C1 segment of cervical spinal cord (tissue), 14 donors: ENCODE measurements around the gene CCR4.
A peak's percentile ranks its signal among the peaks of the same experiment; 100 is the strongest.
"Not testable (repeated sequence)": the region's sequence is repeated elsewhere in the genome, so short reads cannot be mapped to it uniquely, and the experiment has no call there.

Source experiments
- DNase-seq, 14 donors: peaks; one replicate each; lab custom pipeline; 2025; lab: John Stamatoyannopoulos, UW

The CCR4 gene

DNA sequence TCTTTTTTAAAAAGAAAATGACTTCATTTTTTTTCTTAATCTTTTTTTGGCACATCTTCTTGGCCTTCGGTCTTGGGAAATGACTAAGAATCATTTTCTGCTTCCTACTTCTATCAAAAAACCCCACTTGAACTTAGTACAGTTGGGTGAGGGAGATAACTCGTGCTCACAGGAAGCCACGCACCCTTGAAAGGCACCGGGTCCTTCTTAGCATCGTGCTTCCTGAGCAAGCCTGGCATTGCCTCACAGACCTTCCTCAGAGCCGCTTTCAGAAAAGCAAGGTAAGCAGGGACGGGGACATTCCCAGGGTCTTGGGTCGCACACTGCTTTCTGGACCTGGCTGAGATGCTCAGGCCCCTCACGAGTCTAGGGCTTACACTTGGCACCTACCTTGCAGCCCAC is at the start of gene CCR4:
Gene CCR4 (plus strand): TSS at position 235 of the 402 bp plus-strand sequence. CDS start 1,779 bp downstream, outside the sequence.
- DNase-seq, result no peak

DNA sequence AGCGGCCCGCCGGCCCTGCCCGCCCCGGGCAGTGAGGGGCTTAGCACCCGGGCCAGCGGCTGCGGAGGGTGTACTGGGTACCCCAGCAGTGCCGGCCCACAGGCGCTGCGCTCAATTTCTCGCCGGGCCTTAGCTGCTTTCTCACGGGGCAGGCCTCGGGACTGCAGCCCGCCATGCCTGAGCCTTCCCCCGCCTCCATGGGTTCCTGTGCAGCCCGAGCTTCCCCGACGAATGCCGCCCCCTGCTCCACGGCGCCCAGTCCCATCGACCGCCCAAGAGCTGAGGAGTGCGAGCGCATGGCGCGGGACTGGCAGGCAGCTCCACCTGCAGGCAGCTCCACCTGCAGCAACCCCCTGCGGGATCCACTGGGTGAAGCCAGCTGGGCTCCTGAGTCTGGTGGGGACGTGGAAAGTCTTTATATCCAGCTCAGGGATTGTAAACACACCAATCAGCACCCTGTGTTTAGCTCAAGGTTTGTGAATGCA is 48.5 kb upstream of the CCR4 start:
- DNase-seq, result not testable (repeated sequence)

DNA sequence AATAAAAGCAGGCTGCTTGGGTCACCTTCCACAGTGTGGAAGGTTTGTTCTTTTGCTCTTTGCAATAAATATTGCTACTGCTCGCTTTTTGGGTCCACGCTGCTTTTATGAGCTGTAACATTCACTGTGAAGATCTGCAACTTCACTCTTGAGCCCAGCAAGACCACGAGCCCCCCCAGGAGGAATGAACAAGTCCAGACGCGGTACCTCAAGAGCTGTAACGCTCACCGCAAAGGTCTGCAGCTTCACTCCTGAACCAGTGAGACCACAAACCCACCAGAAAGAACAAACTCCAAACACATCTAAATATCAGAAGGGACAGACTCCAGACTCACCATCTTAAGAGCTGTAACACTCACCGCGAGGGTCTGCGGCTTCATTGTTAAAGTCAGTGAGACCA is 47.5 kb upstream of the CCR4 start:
- DNase-seq, result no peak

DNA sequence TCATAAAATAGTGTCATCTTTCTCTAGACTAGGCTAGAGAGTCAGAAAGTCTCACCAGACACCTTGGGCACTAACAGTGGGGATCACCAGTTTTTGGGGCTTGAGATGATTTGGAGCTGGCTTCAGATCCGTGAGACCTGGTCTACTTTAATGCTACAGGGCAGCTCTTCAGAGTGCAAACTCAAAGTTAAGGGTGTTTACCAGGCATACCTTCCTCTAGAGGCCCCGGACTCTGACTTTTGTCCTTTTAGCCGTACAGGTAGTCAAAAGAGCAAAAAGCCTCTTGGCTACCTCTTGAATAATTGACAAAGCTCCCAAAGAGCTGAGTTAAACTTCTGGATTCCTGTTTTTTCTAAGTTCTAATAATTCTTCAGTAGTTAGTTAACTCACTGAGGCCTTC is 41.4 kb upstream of the CCR4 start:
- no peak for DNase-seq

DNA sequence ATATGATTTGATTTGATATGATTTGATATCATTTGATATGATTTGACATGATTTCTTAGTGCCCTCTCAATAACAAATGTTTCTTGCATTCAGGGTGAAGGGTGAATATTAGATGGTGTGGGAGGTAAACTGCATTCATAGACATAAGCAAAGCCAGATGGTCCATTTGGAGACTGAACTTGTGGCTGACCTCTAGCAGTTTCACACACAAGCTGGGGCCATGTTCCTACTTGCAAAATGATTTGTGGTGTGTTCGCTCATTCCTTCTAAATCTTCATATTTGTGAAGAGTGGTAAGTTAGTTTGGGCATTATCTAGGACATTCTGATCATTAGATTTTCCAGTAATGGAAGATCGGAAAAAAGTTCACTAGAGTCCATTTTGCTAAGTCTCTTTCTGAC is 40.5 kb upstream of the CCR4 start:
- no peak for DNase-seq

DNA sequence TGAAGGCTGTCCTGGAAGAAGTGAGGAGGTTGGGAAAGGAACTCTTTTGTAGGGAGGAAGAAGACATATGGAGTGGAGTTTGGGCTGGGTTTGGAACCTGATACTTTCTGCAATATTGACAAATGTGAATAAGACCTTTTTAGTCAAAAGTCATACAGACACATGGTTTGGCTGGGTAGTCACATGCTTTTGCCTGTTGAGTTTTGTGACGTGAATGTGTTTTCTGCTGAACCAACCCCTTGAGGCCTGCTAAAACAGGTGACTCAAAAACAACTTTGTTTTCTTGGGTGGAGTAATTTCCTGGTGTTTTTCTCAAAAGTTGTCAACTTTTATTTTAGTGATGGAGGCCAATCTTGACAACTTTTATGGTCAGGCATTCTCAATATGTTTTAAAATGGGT is 39.4 kb upstream of the CCR4 start:
- no peak for DNase-seq

DNA sequence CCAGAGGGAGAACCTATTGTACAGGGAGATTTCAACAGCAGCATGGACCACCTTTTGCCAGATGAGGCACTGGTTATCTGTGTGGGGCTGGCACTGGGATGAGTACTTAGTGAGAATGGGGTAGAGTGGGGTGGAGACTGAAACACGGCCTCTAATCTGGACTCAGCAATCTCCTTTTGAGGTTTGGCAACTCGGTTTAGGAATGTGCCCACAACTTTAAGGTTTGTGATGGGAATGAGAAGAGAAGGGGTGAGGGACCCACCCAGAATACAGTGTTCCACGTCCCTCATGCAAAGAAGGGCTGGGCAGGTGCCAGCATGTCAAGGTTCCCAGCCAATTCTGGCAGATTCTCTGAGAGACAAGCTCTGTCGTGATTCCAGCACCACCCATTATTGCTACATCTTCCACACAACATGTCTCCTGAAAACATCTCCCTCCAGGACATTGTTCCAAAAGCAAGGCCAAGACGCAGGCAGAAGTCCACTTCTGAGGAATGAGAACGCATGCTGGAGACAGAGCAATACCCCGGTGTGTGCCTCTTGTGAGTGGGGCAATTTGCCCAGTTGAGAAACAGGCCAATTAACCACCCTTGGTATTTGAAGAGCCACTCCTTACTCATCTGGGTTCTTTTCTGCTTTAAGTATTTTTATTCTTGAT is 37.5 kb upstream of the CCR4 start:
- no peak for DNase-seq

DNA sequence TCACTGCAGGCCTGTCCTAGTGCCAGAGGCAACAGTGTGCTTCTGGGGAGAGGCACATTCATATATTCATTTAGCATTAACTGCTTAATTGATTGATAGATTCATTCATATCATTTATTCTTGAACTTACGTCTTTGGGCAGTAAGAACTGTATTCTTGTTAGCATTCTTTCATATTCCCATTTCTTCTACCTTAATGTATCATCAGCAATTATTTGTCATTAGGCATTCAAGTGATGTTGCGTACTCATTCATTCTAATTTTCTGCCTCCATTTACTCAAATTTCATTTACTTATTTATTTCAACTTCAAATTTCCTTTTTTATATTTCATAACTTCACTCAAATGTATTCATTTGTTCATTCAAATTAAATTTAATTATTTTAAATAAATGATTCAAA is 31.5 kb upstream of the CCR4 start:
- DNase-seq, result no peak

DNA sequence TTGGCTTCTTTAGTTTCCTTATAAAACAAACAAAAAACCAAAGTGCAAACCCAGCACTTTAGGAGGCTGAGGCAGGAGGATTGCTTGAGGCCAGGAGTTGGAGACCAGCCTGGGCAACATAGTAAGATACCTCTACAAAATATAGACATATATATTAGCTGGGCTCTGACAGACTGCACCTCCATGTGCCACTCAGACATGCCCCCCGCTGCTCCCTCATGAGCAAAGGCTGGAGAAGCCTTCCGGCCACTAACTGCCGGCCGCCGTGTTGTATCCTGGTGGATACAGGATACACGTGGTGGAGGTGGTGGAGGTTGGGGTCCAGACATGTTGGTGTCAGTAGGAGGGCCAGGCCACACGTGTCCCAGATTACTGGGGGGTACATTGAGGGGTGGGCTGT is 29.4 kb upstream of the CCR4 start:
- DNase-seq, result no peak

DNA sequence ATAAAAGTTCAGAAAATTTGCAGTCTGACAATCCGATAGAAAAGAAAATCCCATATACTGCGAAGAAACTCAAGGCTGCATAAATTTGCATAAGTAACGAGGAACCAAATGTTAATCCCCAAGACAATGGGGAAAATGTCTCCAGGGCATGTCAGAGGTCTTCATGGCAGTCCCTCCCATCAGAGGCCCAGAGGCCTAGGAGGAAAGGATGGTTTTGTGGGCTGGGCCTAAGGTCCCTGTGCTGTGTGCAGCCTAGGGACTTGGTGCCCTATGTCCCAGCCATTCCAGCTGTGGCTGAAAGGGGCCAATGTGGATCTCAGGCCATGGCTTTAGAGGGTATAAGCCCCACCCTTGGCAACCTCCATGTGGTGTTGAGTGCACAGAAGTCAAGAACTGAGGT is 21.3 kb upstream of the CCR4 start:
- DNase-seq, result no peak

DNA sequence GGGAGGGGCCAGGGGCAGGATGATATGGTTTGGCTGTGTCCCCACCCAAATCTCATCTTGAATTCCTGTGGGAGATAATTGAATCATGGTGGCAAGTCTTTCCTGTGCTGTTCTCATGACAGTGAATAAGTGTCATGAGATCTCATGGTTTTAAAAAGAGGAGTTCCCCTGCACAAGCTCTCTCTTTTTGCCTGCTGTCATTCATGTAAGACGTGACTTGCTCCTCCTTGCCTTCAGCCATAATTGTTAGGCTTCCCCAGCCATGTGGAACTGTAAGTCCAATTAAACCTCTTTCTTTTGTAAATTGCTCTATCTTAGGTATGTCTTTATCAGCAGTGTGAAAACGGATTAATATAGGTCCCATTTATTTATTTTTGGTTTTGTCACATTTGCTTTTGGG is 20.2 kb upstream of the CCR4 start:
- not testable (repeated sequence) for DNase-seq

DNA sequence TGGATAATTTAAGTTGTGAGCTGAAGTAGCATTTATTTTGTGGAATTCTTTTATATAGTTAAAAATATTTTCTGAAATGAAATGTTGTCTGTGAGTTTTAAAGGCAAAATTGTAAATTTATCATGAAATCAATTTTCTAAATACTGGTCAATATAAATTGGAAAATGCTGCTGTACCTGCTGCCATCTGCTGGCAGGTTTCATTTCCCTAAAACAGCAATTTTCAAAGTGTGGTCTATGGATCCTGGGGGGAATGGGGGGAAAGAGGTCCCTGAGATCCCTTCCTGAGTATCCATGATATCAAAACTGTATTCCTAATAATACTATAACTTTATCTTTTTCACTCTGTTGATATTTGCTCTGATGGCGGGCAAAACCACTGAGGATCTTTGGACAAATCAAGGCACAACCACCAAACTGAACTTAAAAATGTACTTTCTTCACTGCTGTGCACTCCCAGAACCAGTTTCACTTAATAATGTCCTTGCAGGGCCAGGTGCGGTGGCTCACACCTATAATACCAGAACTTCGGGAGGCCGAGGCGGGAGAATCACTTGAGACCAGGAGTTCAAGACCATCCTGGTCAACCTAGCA is 17.2 kb upstream of the CCR4 start:
- DNase-seq, result peak in 1 of 14 donors; percentile 0

DNA sequence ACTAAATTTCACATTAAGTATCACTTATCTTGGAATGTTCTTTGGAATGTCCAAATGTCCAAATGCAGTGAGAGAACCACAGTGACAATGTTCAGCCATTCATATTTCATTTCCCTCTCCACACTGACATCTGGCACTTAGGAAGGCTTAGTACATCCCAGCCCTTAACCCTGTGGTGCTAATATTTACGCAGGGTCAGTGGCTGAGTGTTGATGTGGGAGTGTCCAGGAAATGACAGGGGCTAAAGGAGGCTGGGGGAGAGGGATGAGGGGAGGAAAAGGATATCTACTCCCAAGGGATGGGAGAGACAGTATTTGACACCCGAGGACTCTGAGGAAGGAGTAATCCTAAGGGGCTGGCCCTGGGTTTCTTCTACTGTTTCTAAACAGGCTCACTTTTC is 14.1 kb upstream of the CCR4 start:
- no peak for DNase-seq

DNA sequence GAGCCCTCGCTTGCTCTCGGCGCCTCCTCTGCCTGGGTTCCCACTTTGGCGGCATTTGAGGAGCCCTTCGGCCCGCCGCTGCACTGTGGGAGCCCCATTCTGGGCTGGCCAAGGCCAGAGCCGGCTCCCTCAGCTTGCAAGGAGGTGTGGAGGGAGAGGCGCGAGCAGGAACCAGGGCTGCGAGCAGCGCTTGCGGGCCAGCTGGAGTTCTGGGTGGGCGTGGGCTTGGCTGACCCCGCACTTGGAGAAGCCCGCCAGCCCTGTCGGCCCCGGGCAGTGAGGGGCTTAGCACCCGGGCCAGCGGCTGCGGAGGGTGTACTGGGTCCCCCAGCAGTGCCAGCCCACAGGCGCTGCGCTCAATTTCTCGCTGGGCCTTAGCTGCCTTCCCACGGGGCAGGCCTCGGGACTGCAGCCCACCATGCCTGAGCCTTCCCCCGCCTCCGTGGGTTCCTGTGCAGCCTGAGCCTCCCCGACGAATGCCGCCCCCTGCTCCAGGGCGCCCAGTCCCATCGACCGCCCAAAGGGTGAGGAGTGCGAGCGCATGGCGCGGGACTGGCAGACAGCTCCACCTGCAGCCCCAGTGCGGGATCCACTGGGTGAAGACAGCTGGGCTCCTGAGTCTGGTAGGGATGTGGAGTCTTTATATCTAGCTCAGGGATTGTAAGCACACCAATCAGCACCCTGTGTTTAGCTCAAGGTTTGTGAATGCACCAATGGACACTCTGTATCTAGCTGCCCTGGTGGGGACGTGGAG is 11.7 kb upstream of the CCR4 start:
- DNase-seq, result not testable (repeated sequence)

DNA sequence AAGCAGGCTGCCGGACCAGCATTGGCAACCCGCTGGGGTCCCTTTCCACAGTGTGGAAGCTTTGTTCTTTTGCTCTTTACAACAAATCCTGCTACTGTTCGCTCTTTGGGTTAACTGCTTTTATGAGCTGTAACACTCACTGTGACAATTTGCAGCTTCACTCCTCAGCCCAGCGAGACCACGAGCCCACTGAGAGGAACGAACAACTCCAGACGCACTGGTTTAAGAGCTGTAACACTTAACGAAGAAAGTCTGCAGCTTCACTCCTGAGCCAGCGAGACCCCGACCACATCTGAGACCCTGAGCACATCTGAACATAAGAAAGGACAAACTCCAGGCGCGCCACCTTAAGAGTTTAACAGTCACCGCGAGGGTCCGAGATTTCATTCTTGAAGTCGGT is 10.7 kb upstream of the CCR4 start:
- DNase-seq, result no peak

DNA sequence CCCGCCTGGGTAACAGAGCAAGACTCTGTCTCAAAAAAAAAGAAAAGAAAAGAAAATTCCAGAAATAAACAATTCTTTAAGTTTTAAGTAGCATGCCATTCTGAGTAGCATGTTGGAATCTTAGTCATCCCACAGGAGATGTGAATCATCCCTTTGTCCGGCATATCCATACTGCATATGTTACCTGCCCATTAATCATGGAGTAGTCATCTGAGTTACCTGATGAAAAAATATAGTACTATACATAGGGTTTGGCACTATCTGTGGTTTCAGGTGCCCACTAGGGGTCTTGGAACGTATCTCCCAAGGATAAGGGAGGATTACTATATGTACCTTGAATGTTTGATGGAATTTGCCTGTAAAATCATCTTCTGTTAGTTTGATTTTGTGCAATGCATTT is 6.3 kb upstream of the CCR4 start:
- no peak for DNase-seq

DNA sequence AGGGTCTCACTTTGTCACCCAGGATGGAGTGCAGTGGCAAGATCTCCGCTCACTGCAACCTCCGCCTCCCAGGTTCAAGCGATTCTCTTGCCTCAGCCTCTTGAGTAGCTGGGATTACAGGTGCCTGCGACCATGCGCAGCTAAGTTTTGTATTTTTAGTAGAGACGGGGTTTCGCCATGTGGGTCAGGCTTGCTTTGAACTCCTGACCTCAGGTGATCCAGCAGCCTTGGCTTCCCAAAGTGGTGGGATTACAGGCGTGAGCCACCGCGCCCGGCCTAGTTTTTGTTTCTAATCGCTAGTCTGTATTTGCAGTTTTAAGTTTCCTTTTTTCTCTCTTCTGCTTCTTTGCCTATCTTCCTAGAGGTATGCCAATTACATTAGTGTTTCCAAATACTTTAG is 5.8 kb upstream of the CCR4 start:
- DNase-seq, result not testable (repeated sequence)

DNA sequence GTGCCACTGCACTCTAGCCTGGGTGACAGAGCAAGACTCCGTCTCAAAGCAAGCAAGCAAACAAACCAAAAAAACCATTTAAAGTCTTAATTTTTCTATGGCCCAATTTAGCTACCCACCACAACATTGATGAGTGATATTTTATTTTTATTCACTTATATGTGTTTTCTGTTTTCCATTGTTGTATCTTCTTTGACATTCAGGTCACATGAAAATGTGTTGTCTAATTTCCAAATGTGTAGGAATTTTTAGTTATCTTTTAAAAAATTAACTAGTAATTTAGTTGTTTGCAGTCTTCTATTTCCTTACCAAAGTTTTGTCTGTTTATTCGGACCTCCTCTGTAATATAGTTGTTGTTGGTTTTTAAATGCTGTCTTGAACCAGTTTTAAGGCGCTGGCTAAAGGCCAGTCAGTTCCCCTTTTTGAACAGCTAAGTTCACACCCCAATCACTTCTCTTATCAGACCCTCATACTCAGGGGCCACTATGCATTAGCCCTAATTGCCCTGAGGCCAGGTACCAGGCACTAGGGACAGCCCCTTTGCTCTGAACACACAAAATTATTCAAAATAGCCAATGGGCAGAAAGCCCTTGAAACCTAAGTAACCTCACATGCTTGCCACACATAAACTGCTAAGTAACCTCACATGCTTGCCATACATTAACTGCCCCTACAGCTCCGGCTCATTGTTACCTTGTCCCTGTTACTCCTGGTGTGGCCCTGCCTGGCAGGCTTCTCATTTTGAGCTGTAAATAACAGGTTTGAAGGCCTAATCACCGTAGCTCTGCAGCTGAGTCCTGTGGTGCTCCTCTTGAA is 4.3 kb upstream of the CCR4 start:
- no peak for DNase-seq

DNA sequence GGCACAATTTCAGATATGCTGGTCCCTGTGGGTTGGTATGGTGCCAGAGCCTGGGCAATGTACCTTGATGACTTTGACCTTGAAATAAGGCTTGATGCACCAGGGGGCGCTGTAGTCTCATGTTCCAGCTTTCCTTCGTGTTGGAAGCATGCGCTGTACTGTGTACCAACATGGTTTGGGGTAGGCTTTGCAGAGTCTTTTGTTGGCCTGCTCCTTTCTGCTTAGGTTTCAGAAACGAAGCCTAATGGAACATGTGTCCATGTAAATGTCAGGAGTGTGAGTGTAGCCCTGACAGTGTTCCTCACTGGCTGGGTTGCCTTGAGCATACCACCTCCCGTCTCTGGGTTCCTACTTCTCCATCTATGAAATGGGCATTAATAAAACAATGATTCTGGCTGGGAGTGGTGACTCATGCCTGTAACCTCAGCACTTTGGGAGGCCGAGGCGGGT is 3.6 kb upstream of the CCR4 start:
- peak in 11 of 14 donors; percentile 7 to 57 (median 28) for DNase-seq

DNA sequence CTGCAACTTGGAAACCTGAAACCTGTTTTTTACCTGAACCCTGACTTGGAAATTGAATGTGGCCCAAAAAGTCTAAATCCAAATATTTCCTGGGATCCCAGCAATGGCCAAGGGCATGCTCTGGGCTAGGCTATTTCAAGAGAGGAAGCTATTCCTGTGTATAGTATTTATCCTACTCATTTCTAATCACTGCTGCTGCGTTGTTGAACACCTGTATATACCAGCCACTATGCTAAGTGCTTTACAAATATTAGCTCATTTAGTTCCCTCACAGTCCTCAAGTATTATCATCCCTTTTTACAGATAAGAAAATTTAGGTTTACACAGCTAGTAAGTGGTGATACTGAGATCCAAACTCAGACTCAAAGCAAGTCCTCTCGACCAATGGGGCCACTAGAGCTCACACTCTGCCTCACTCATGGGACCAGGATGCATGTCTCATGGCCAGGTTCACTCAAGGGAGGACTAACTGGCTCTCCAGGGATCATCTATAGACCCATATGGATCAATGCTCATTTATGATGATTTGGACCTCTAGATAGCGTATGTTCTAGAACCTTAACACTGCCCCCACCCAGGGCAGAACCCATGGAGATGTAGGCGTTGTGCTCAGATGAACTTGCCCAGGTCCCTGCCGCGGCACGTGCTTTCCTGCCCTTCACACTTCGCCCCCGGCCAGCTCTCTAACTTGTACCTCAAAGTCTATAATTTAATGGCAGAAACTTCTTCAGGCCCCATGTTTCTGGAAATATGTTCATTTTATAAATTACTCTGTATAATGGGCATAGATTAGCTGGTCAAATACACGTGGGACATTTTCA is 2.6 kb upstream of the CCR4 start:
- DNase-seq, result no peak

DNA sequence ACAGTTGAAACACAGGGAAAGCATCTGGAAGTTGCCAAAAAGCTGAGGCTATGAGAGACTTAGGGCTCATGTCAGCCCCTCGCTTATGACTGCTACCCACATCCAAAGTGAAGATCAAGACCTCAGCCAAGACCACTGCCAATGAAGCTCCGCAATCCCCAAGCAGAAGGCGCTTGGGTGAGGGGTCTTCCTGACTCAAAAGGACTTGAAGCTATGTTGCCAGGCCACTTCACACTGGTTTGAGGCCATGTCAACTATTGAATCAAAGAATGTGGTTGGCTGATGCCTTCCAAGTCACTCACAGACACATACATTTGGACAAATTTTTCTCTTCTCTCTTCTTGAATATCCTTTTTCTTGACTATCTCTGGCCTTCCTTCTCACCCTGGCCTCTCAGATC is 928 bp upstream of the CCR4 start:
- no peak for DNase-seq
